ENCODE data around the gene ATOSB. TPM values are rescaled to one million over a fixed set of nuclear protein-coding genes. Genes with fewer than 3 reads are reported as not detected.

Gene ATOSB
- total and polyA plus RNA-seq, 8 donors, result 8.6 to 63.0 (median 14.0) TPM

DNA sequence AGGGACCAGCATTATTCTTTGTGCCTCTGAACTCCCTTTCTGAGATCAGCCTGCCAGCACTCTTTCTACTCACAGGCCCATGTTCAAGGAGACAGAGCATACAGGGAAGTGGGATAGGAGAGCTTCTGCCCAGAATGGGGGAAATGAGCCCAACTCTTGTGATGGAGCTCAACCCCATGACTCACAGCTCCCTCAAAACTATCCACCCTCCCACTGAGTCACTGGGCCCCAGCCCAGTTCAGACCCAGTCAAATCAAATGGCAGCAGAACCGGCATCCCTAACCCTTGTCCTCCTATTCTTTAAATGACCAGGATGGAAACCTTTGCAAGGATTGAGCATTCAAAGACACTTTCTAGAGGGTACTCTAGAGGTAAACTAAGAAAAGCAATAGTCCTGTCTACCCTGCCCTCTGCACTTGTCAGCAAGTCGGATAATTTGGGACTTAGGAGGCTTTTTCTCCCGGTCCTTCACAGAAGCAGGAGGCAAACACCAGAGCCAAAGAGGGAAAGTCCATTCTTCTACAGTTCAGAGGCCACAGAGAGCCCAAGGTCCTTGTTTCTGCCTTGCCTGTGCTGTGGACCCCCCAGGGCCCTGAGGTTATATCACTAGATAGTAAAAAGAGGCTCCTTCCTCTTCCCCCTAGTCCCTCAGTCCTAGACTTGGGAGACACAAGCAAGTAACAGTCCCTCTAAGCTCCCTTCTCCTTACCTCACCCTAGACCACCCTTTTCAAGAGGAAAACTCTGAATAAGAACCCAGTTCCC is 3.2 kb downstream of the ATOSB start:
- Histone ChIP-seq H3K27ac (peak overlapping the region; percentile 53 to 96 (median 92)), H3K4me1 (peaks cover 46 to 82% (median 72%) of the 10 kb centered on the region in 4 donors), H3K36me3 (peaks cover 11 to 14% (median 13%) of the 10 kb centered on the region in 4 donors), H3K9me3 (no peaks in the 10 kb centered on the region), H3K27me3 (no peaks in the 10 kb centered on the region), H3K4me3 (peak overlapping the region in 1 of 4 donors; percentile 75)
- intact Hi-C loops (cut with DNase I; ENCODE audit: low total_unique reads), result loop anchor here (10.0 kb wide), 1 partner anchor 362 kb away; no protein-coding TSS in a partner anchor
- DNase-seq, result no peak
- TF ChIP-seq EP300 (IDR thresholded peaks at IDR 0.05) (no peak), POLR2AphosphoS5 (IDR thresholded peaks at IDR 0.05) (peak in 1 of 3 donors; percentile 17), POLR2A (IDR thresholded peaks at IDR 0.05) (no peak)
- 70 to 85% (median 77%) methylated on average over 3 of the region's 3 CpGs for WGBS, 5 donors

DNA sequence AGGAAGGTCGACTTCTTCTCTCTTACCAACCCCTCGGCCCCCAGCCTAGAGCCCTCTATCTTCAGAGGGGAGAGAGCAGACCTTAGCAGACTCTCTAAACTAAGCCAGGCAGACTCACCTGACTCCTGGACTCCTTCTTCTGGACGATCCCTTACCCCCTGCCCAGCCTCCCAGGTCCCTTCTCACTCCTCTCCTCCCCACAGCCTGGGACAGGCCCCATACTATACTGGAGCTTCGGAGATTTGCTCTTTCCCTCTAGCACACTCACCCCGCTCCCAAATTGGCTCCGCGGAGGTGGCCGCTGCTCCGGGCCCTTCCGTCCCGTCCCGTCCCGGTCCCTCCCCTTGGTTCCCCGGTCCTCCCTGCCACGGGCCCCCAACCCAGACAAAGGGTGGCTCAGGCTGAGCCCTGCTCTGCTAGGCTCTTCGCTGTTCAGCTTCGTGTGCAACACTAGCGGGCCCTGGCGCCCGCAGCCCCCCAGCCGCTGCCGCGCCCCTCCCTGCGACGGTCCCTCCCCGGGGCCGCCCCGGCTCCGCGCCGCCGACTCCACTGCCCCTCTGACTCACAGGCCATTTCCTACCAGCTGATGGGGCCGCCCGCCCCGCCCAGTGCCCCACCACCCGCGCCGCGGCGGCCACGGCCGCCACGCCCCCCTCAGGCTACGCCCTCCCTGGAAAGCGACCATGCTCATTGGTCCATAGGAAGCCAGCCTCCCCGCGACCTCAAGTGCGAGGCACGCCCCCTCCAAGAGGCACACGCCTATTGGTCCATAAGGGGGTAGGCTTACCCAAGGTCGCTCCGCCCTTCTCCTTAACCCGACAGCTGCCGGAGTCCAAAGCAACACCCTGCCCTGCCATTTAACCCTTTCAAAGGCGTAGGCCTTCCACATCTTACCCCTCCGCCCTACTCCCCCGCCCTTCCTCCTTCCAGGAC is 4.4 kb downstream of the ATOSB start:
- peak overlapping the region; percentile 87 to 96 (median 92) for H3K27ac ChIP-seq
- DNase-seq, result peak; percentile 99
- H3K4me1 ChIP-seq, result peaks cover 42 to 70% (median 61%) of the 10 kb centered on the region in 4 donors
- H3K4me3 ChIP-seq, result peak overlapping the region; percentile 75 to 87 (median 76)
- TF ChIP-seq, protein P1, sequence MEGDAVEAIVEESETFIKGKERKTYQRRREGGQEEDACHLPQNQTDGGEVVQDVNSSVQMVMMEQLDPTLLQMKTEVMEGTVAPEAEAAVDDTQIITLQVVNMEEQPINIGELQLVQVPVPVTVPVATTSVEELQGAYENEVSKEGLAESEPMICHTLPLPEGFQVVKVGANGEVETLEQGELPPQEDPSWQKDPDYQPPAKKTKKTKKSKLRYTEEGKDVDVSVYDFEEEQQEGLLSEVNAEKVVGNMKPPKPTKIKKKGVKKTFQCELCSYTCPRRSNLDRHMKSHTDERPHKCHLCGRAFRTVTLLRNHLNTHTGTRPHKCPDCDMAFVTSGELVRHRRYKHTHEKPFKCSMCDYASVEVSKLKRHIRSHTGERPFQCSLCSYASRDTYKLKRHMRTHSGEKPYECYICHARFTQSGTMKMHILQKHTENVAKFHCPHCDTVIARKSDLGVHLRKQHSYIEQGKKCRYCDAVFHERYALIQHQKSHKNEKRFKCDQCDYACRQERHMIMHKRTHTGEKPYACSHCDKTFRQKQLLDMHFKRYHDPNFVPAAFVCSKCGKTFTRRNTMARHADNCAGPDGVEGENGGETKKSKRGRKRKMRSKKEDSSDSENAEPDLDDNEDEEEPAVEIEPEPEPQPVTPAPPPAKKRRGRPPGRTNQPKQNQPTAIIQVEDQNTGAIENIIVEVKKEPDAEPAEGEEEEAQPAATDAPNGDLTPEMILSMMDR (IDR thresholded peaks at IDR 0.05), result no peak
- TF ChIP-seq POLR2AphosphoS5 (IDR thresholded peaks at IDR 0.05), result peak; percentile 17 to 80 (median 70)
- WGBS, 5 donors, result 1 to 2% (median 1%) methylated on average over 34 to 57 of the region's 57 CpGs
- H3K9me3 ChIP-seq, result no peaks in the 10 kb centered on the region
- intact Hi-C loops (cut with DNase I; ENCODE audit: low total_unique reads), result loop anchor here (10.0 kb wide), 1 partner anchor 364 kb away; no protein-coding TSS in a partner anchor
- no peaks in the 10 kb centered on the region for H3K27me3 ChIP-seq
- H3K36me3 ChIP-seq, result peaks cover 21 to 26% (median 25%) of the 10 kb centered on the region in 4 donors

DNA sequence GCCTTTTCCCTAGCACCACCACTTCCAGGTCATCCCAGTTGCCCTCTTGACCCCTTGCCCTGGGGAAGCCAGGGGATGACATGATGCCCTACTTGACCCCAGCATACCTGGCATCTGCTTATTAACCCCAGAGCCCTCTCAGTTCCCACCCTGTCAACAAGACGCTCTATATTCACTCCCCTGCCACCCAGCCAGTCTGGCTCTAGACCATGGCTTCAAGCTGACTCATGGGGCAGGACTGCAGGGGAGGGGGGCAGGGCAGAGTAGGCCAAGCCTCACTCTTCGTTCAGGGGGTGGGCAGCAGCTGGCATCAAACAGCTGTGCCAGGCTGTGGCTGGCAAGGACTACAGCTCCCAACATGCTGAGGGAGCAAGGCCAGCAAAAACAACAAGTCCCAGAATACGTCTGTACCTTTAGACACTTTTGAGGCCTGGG is 5.3 kb downstream of the ATOSB start:
- Histone ChIP-seq H3K27me3 (no peaks in the 10 kb centered on the region), H3K36me3 (peaks cover 31 to 35% (median 34%) of the 10 kb centered on the region in 4 donors), H3K9me3 (no peaks in the 10 kb centered on the region), H3K4me3 (peak overlapping the region; percentile 75 to 87 (median 76)), H3K4me1 (peaks cover 41 to 67% (median 57%) of the 10 kb centered on the region in 4 donors), H3K27ac (peak overlapping the region; percentile 87 to 96 (median 92))
- 8 to 44% (median 28%) methylated on average over 2 to 3 of the region's 3 CpGs for WGBS, 5 donors
- TF ChIP-seq, protein P1 (IDR thresholded peaks at IDR 0.05), result no peak
- TF ChIP-seq POLR2A (IDR thresholded peaks at IDR 0.05), result no peak
- no peak for TF ChIP-seq POLR2AphosphoS5 (IDR thresholded peaks at IDR 0.05)
- no peak for TF ChIP-seq EP300 (IDR thresholded peaks at IDR 0.05)
- DNase-seq, result peak; percentile 26 to 61
- intact Hi-C loops (cut with DNase I; ENCODE audit: low total_unique reads), result loop anchor here (10.0 kb wide), 1 partner anchor 364 kb away; no protein-coding TSS in a partner anchor

DNA sequence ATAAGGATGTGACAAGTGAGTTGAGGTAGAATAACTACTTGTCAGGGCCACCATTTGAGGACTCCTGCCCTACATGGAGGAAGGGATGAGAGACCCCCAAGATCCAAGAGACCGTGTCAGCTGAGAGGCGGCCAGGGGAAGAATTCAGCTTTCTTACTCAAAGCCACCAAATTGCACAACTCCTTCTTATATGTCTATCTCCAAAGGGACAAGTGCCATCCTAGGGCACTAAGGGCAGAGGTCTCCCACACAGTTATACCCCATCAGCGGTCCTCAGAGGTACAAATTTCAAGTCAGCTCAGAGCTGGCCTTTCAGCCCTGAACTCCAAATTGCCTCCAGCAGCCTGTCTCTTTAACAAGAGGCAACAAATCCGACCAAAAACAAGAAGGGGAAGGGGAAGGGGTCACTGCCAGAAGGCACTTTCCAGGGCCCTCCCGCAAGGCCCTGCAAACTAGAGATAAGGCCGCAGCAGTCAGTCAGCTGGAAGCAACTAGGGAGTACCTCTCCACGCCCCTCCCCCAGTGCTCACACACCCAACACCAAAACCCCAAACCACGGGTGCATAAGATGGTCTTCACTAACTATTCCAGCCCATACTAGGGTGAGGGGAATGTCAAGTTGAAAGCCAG is 6.6 kb downstream of the ATOSB start:
- intact Hi-C loops (cut with DNase I; ENCODE audit: low total_unique reads), result no loop called here
- 51 to 62% (median 58%) methylated on average over 7 to 8 of the region's 8 CpGs for WGBS, 5 donors
- Histone ChIP-seq H3K4me3 (no peak overlapping the region), H3K4me1 (peaks cover 28 to 56% (median 44%) of the 10 kb centered on the region in 4 donors), H3K36me3 (peaks cover 35 to 48% (median 45%) of the 10 kb centered on the region in 4 donors), H3K27me3 (no peaks in the 10 kb centered on the region), H3K27ac (peak overlapping the region in 2 of 5 donors; percentile 7 to 95), H3K9me3 (no peaks in the 10 kb centered on the region)
- no peak for DNase-seq
- TF ChIP-seq, protein P1 (IDR thresholded peaks at IDR 0.05), result no peak
- TF ChIP-seq EP300 (IDR thresholded peaks at IDR 0.05) (no peak), POLR2AphosphoS5 (IDR thresholded peaks at IDR 0.05) (no peak), POLR2A (IDR thresholded peaks at IDR 0.05) (no peak)

Data from stomach (tissue), 9 donors.